SK-N-SH (cell line): ENCODE results near the gene UBE2E2. TPM values are rescaled to one million over a fixed set of nuclear protein-coding genes. Genes with fewer than 3 reads are reported as not detected.

ENCODE experiments used
- CTCF ChIA-PET: fragments of 300-600, 350-600 bp; formaldehyde crosslinking; extraction: SDS; loops from one replicate; lab custom pipeline; 2021; lab: Yijun Ruan, JAX
- POLR2A ChIA-PET: fragments of 350-600 bp; sonication (Branson Sonifier 250); formaldehyde crosslinking; extraction: SDS; loops from one replicate; lab custom pipeline; 2020; ENCODE audit warnings: antibody characterized with exemption, inconsistent platforms; lab: Yijun Ruan, JAX
- DNase-seq: peaks from one replicate; pipeline ENCODE4 v3.0.0; 2012
- H2AFZ ChIP-seq: fragments of 200-600 bp; sonication (generic); 2 replicates; pipeline ENCODE4 v1.8.1; 2016; ENCODE audit warnings: antibody characterized with exemption, mild to moderate bottlenecking, low read depth
- H3F3A ChIP-seq: fragments of 200-600 bp; sonication (generic); replicated peaks from 2 replicates; pipeline ENCODE3; 2016; ENCODE audit warnings: antibody characterized with exemption, mild to moderate bottlenecking; ENCODE audit not compliant: insufficient read depth
- H3K27ac ChIP-seq, 2 experiments: fragments of 200-500 bp in 1 of 2; fragments of 200-600 bp in 1 of 2; sonication (Bioruptor generic) in 1 of 2; sonication (generic), shearing (Covaris generic) in 1 of 2; 2 replicates each; pipeline versions ENCODE4 v1.5.1 to v1.6.1; 2014 to 2016; ENCODE audit warnings: low read depth in 2 of 2, inconsistent platforms in 1 of 2, low read length in 1 of 2, mild to moderate bottlenecking in 1 of 2, mixed read lengths in 1 of 2
- H3K27me3 ChIP-seq: fragments of 200-600 bp; sonication (generic), shearing (Covaris generic); 2 replicates; pipeline ENCODE4 v1.6.1; 2016; ENCODE audit warnings: mixed run types; ENCODE audit not compliant: insufficient read depth
- H3K36me3 ChIP-seq, 2 experiments: fragments of 200-500 bp in 1 of 2; fragments of 200-600 bp in 1 of 2; sonication (Bioruptor generic) in 1 of 2; sonication (generic) in 1 of 2; replicated peaks in 1 of 2; 2 replicates each; pipeline versions ENCODE3 to v1.5.1; 2014 to 2016; ENCODE audit warnings: low read length in 1 of 2, mild to moderate bottlenecking in 1 of 2; ENCODE audit not compliant: insufficient read depth in 2 of 2, control insufficient read depth in 1 of 2
- H3K4me1 ChIP-seq, 2 experiments: fragments of 200-500 bp in 1 of 2; fragments of 200-600 bp in 1 of 2; sonication (Bioruptor generic) in 1 of 2; sonication (generic), shearing (Covaris generic) in 1 of 2; 2 replicates each; pipeline versions ENCODE4 v1.5.1 to v1.6.1; 2014 to 2016; ENCODE audit warnings: low read depth in 1 of 2, low read length in 1 of 2, mixed run types in 1 of 2; ENCODE audit not compliant: insufficient read depth in 2 of 2, control insufficient read depth in 1 of 2
- H3K4me2 ChIP-seq: fragments of 200-600 bp; sonication (generic), shearing (Covaris generic); 2 replicates; pipeline ENCODE4 v1.6.1; 2017; ENCODE audit warnings: mixed run types
- H3K4me3 ChIP-seq, 2 experiments: fragments of 200-500 bp in 1 of 2; fragments of 200-600 bp in 1 of 2; sonication (Bioruptor generic) in 1 of 2; sonication (generic), shearing (Covaris generic) in 1 of 2; 2 replicates each; pipeline versions ENCODE4 v1.5.1 to v1.8.1; 2014 to 2016; ENCODE audit warnings: low read depth in 2 of 2, inconsistent platforms in 1 of 2, low read length in 1 of 2, mild to moderate bottlenecking in 1 of 2, mixed read lengths in 1 of 2, moderate library complexity in 1 of 2
- H3K79me2 ChIP-seq: fragments of 200-600 bp; sonication (generic); 2 replicates; pipeline ENCODE4 v1.8.1; 2017; ENCODE audit warnings: mild to moderate bottlenecking; ENCODE audit not compliant: insufficient read depth
- H3K9ac ChIP-seq: fragments of 200-600 bp; sonication (generic); 2 replicates; pipeline ENCODE4 v1.6.1; 2017; ENCODE audit warnings: mixed run types
- H3K9me2 ChIP-seq: fragments of 200-600 bp; sonication (generic); 2 replicates; pipeline ENCODE4 v1.6.1; 2017; ENCODE audit warnings: mixed run types
- H3K9me3 ChIP-seq: fragments of 200-600 bp; sonication (generic); 2 replicates; pipeline ENCODE4 v1.6.1; 2017; ENCODE audit warnings: mixed run types, mild to moderate bottlenecking, moderate library complexity
- H4K20me1 ChIP-seq: fragments of 200-600 bp; sonication (generic); 2 replicates; pipeline ENCODE4 v1.6.1; 2017; ENCODE audit warnings: mild to moderate bottlenecking, mixed run types; ENCODE audit not compliant: insufficient read depth
- CHD2 ChIP-seq: fragments of 150-350 bp; IDR thresholded peaks from 2 replicates; pipeline ENCODE4 v1.6.1; 2018; ENCODE audit warnings: low read length; ENCODE audit not compliant: partially characterized antibody
- CTCF ChIP-seq: fragments of 200-600 bp; sonication (generic); IDR thresholded peaks from 2 replicates; pipeline ENCODE4 v1.6.1; 2017; ENCODE audit warnings: antibody characterized with exemption, mild to moderate bottlenecking, moderate library complexity
- FOSL2 ChIP-seq: IDR thresholded peaks from 2 replicates; pipeline ENCODE4 v1.4.0; 2012; ENCODE audit warnings: low read depth, mild to moderate bottlenecking, moderate library complexity, borderline replicate concordance
- IRF3 ChIP-seq: fragments of 150-350 bp; IDR thresholded peaks from 2 replicates; pipeline ENCODE4 v1.6.1; 2016; ENCODE audit warnings: mild to moderate bottlenecking, low read depth, low read length
- MEF2A ChIP-seq: IDR thresholded peaks from 2 replicates; pipeline ENCODE4 v1.4.0; 2012; ENCODE audit warnings: low read depth, borderline replicate concordance
- NFIC ChIP-seq: IDR thresholded peaks from 2 replicates; pipeline ENCODE4 v1.4.0; 2012; ENCODE audit warnings: borderline replicate concordance
- NRF1 ChIP-seq: IDR thresholded peaks from 2 replicates; pipeline ENCODE4 v1.6.1; 2012; ENCODE audit warnings: low read depth, mild to moderate bottlenecking, low read length
- POLR2AphosphoS5 ChIP-seq: IDR thresholded peaks from 2 replicates; pipeline ENCODE4 v1.6.1; 2012; ENCODE audit warnings: low read depth, low read length
- REST ChIP-seq: IDR thresholded peaks from 2 replicates; pipeline ENCODE4 v1.6.1; 2012; ENCODE audit warnings: mild to moderate bottlenecking, low read depth, low read length, moderate library complexity
- RFX5 ChIP-seq: IDR thresholded peaks from 2 replicates; pipeline ENCODE4 v1.6.1; 2012; ENCODE audit warnings: mild to moderate bottlenecking, improper control_type of control experiment, low read length
- RXRA ChIP-seq: IDR thresholded peaks from 2 replicates; pipeline ENCODE4 v1.4.0; 2012; ENCODE audit warnings: low read depth, mild to moderate bottlenecking, borderline replicate concordance
- TAF1 ChIP-seq: IDR thresholded peaks from 2 replicates; pipeline ENCODE4 v1.6.1; 2012; ENCODE audit warnings: low read depth, mild to moderate bottlenecking, low read length, moderate library complexity, borderline replicate concordance
- TCF12 ChIP-seq: IDR thresholded peaks from 2 replicates; pipeline ENCODE4 v1.4.0; 2012
- USF1 ChIP-seq: IDR thresholded peaks from 2 replicates; pipeline ENCODE4 v1.4.0; 2012; ENCODE audit warnings: low read depth, borderline replicate concordance
- YY1 ChIP-seq: IDR thresholded peaks from 2 replicates; pipeline ENCODE4 v1.4.0; 2012; ENCODE audit warnings: low read depth, mild to moderate bottlenecking
- WGBS: methylation state at CpG from one replicate; pipeline ENCODE4 v1.1.6; 2017; ENCODE audit warnings: low lambda C conversion rate; 5-methylcytosine and 5-hydroxymethylcytosine counted together
- polyA plus RNA-seq, 3 experiments: library from polyadenylated mRNA; depleted of rRNA; stranded (reverse); fragments of >200 nt; gene quantifications; 2 replicates each; pipeline ENCODE4 v1.2.3, GENCODE V29; 2012

The UBE2E2 gene
- polyA plus RNA-seq, 1 of the 3 experiments (the other 2 are of a cell fraction), result 46.4 TPM

GRCh38 chr3:23377928-23378672, 175.0 kb downstream of the UBE2E2 start:
- POLR2A ChIA-PET, result no interaction called here
- Histone ChIP-seq H3K79me2 (0 out of 2 replicates have a peak, but pooled peaks cover 6% of the 10 kb centered on the region), H3K4me3 (no peak overlapping the region), H3K27ac (no peak overlapping the region), H3K9me3 (no peaks in the 10 kb centered on the region), H3K9ac (no peak overlapping the region), H2AFZ (no peak overlapping the region; the same call in 1 of the 2 replicates), H3K36me3 (no peaks in the 10 kb centered on the region)
- TF ChIP-seq RXRA (no peak), RFX5 (no peak), TAF1 (no peak), IRF3 (no peak), MEF2A (no peak), TCF12 (no peak), POLR2AphosphoS5 (no peak), YY1 (no peak), REST (no peak), USF1 (no peak), CTCF (no peak), NRF1 (no peak), CHD2 (no peak), FOSL2 (no peak), NFIC (no peak)
- TF ChIP-seq, all 33 proteins: peak for 0
- Histone ChIP-seq H4K20me1 (peaks cover 14% of the 10 kb centered on the region), H3K9me2 (no peaks in the 10 kb centered on the region), H3F3A (no peaks in the 10 kb centered on the region), H3K27me3 (no peaks in the 10 kb centered on the region), H3K4me1 (no peaks in the 10 kb centered on the region), H3K4me2 (no peak overlapping the region)
- 92% methylated on average over 1 of the region's 1 CpG for WGBS
- CTCF ChIA-PET, result interaction anchor here (1.1 kb wide), 1 partner anchor 12 kb away, joined by 3 read pairs; no protein-coding TSS in a partner anchor
- DNase-seq, result no peak
